Mucosa of descending colon (tissue), 3 donors: Measurements from ENCODE around the gene POLRMT. TPM values are rescaled to one million over a fixed set of nuclear protein-coding genes. Genes with fewer than 3 reads are reported as not detected.
"Not testable (repeated sequence)": the region's sequence is repeated elsewhere in the genome, so short reads cannot be mapped to it uniquely, and the experiment has no call there.

Experiments
- ATAC-seq: fragments of 200-7000 bp; cut with Tn5 transposase; one replicate; pipeline ENCODE4 v1.9.1; 2020; ENCODE audit warnings: mild to moderate bottlenecking, moderate library complexity
- DNase-seq, 3 donors: peaks; one replicate each; pipeline ENCODE4 v3.0.0-alpha.2; 2020
- H3K36me3 ChIP-seq: fragments of 200-600 bp; one replicate; pipeline ENCODE4 v1.8.0; 2021; ENCODE audit warnings: low read depth, mild to moderate bottlenecking
- H3K4me1 ChIP-seq: fragments of 200-600 bp; one replicate; pipeline ENCODE4 v1.8.0; 2021; ENCODE audit warnings: low read depth, mild to moderate bottlenecking
- H3K4me3 ChIP-seq: fragments of 200-600 bp; one replicate; pipeline ENCODE4 v1.8.0; 2021; ENCODE audit warnings: mild to moderate bottlenecking
- H3K9me3 ChIP-seq: fragments of 200-600 bp; one replicate; pipeline ENCODE4 v1.8.0; 2021; ENCODE audit warnings: mild to moderate bottlenecking
- intact Hi-C, 2 donors: fragments of 100-400 bp; cut with DNase I in 1 of 2; cut with micrococcal nuclease in 1 of 2; formaldehyde crosslinking; loops; one replicate each; pipeline versions ENCODE4 v1.11.0 to v1.11.1; 2022; cut with DNase I, micrococcal nuclease
- total RNA-seq, 3 donors: library from RNA; stranded (reverse); fragmentation: NEBNext Ultra II Directional in 2 of 3; extraction: Animal tissue kit (Norgen Biotek cat#: 25700) in 2 of 3; gene quantifications; one replicate each; pipeline versions ENCODE4 v1.2.1 to v1.2.4, GENCODE V29; 2021 to 2023
- TF ChIP-seq, protein P1 (sequence below): fragments of 200-600 bp; IDR thresholded peaks from one replicate; pipeline ENCODE4 v1.8.0; 2022; ENCODE audit warnings: antibody characterized with exemption, mild to moderate bottlenecking
- donor health status: DM: no; HTN: no; CAD: no; lungs with moderate emphysema.
- donor health status: DM: no; HTN: no; CAD: no.
- donor health status: DM: no; HTN: yes; CAD: no.

POLRMT gene
- total RNA-seq, 3 donors from 2014 or later = 48.3 to 61.1 (median 51.1) TPM

DNA sequence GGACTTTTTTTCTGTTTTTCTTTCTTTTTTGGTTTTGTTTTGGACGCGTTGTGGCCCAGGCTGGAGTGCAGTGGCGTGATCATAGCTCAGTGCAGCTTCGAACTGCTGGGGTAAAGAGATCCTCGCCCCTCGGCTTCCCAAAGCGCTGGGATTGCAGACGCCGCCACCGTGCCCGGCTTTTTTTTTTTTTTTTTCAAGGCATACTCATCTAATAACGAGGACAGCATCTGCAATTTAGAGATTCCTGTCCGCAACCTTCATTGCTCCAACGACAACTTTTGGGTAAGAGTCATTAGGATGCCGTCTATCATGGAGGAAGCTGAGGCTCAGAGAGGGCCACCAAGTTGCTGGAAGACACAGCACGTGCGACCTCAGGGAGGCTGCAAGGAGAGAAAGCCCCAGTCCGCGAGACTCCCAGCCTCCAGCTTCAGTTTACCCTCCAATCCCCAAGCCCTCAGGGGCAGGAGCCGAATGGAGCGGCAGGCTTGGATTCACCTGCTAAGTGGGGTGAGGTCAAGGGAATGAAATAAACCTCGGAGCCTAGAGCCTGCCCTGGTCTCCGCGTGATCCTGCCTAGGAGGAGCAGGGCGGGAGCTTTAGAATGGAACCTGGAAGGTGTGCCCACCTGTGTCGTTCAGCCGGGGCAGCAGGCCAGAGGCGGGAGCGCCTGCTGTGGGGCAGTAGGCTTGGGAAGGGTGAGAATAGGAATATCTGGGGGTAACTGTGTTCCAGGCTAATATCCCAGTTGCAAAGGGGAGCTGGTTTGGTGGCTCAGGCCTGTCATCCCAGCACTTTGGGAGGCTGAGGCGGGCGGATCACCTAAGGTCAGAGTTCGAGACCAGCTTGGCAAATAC is 676 bp upstream of the POLRMT start:
- ATAC-seq (no peak), DNase-seq (no peak)
- no peaks in the 10 kb centered on the region for H3K36me3 ChIP-seq
- peak overlapping the region; percentile 63 for H3K4me3 ChIP-seq
- intact Hi-C loops = no loop called here
- TF ChIP-seq, protein P1, sequence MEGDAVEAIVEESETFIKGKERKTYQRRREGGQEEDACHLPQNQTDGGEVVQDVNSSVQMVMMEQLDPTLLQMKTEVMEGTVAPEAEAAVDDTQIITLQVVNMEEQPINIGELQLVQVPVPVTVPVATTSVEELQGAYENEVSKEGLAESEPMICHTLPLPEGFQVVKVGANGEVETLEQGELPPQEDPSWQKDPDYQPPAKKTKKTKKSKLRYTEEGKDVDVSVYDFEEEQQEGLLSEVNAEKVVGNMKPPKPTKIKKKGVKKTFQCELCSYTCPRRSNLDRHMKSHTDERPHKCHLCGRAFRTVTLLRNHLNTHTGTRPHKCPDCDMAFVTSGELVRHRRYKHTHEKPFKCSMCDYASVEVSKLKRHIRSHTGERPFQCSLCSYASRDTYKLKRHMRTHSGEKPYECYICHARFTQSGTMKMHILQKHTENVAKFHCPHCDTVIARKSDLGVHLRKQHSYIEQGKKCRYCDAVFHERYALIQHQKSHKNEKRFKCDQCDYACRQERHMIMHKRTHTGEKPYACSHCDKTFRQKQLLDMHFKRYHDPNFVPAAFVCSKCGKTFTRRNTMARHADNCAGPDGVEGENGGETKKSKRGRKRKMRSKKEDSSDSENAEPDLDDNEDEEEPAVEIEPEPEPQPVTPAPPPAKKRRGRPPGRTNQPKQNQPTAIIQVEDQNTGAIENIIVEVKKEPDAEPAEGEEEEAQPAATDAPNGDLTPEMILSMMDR = no peak
- H3K4me1 ChIP-seq = peaks cover 21% of the 10 kb centered on the region
- H3K9me3 ChIP-seq = no peaks in the 10 kb centered on the region

DNA sequence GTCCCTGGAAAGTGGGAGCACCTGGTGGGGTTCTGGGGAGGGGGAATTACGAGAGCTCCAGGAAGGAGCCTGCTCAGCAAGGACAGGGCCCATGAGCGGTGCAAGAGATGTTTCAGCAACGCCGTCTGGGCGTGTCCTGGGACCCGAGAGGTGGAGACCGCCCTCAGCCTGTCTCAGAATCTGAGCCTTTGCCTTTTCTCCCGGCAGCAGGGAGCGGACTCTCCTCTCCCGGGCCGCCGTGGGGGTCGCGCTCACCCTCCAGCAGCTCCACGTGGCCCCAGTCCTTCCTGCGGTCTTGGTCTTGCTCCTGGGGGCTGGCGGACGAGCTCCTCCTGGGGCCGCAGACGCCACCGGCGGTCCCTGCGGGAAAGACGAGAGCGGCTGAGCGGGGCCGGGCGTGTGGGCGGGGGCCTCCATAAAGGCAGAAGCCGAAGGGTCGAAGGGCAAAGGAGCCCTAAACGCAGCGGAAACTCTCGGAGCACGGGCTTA is 714 bp downstream of the POLRMT start:
- Histone ChIP-seq H3K36me3 (no peaks in the 10 kb centered on the region), H3K4me1 (peaks cover 16% of the 10 kb centered on the region), H3K4me3 (peak overlapping the region; percentile 63), H3K9me3 (no peaks in the 10 kb centered on the region)
- ATAC-seq (peak; percentile 69), DNase-seq (peak; percentile 77 to 79 (median 78))
- intact Hi-C loops = no loop called here
- TF ChIP-seq, protein P1 = no peak

DNA sequence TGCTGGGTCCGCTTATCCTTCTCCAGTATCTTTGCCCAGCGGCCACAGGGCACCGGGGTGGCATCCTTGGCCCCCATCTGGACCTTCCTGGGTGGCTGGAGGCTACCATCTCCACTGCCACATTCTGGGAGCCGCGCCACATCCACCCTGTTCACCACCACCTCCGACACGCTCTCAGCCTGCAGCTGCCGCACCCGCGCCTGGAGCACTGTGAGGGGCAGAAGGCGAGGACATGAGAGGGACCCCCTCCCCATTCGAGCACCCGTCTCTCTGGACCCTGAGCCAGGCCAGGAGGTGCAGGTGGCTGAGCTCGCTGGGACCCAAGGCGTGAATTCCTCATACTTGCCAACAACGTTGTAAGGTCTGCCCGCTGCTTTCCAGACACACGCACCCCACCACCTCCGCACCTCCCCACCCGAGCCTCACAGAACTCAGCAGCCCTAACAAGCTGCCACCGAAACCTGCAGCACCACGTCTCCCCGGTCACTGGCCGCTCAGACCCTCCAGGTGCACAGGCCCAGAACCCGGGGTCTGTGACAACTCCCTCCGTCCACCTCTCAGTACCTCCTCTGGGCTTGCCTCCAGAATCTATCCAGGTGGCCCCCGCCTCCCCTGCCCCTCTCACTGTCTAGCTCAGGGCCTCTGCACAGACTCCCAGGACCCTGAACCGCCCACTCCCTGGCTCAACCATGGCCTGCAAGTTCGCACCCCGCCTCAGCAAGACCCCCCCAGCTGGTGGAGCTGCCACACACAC is 3.2 kb downstream of the POLRMT start:
- DNase-seq = no peak
- peaks cover 16% of the 10 kb centered on the region for H3K4me1 ChIP-seq
- H3K9me3 ChIP-seq = no peaks in the 10 kb centered on the region
- no peaks in the 10 kb centered on the region for H3K36me3 ChIP-seq
- H3K4me3 ChIP-seq = no peak overlapping the region
- intact Hi-C loops = no loop called here
- ATAC-seq = no peak
- TF ChIP-seq, protein P1 = no peak

DNA sequence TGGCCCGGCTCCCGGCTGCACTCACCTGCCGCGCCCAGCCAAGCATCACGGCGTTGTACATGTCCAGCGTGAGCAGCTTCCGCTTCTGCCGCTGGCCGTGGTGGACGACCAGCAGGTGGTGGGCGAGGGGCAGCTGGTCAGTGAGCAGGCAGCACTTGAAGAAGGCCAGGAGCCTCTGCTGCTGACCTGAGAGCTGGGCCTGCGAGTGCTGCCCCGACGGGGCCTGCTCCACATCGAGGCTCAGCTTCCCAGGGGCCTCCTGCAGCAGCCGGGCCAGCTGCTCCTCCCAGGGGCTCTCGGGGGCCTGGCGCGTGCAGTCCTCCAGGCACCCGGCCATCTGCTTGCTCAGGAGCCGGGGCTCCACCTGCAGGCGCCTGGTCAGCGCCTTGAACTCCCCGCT is 3.8 kb downstream of the POLRMT start:
- H3K4me3 ChIP-seq, H3K36me3 ChIP-seq, ATAC-seq, intact Hi-C loops, DNase-seq, H3K9me3 ChIP-seq: not testable (repeated sequence)
- peaks cover 16% of the 10 kb centered on the region for H3K4me1 ChIP-seq

DNA sequence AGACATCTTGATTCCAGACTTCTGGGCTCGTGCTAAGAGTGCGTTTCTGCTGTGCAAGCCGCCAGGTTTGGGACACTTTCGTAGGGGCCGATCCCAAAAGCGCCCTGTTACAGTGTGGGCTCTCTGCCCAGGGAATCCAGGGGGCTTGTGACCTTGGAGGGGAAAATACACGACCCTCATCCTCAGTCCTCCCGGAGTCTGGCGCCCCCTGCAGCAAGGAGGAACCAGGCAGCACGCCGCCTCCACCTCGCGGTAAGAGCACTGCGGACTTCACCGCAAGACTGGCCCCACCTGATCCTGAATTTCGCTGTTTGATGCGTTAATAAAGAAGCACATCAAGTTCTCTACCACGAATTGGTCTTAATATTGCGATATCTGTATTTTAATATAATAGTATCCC is 5.2 kb downstream of the POLRMT start:
- no peak overlapping the region for H3K4me3 ChIP-seq
- no peak for DNase-seq
- no peaks in the 10 kb centered on the region for H3K9me3 ChIP-seq
- TF ChIP-seq, protein P1 = no peak
- H3K4me1 ChIP-seq = peaks cover 10% of the 10 kb centered on the region
- H3K36me3 ChIP-seq = no peaks in the 10 kb centered on the region
- no peak for ATAC-seq
- intact Hi-C loops = no loop called here

DNA sequence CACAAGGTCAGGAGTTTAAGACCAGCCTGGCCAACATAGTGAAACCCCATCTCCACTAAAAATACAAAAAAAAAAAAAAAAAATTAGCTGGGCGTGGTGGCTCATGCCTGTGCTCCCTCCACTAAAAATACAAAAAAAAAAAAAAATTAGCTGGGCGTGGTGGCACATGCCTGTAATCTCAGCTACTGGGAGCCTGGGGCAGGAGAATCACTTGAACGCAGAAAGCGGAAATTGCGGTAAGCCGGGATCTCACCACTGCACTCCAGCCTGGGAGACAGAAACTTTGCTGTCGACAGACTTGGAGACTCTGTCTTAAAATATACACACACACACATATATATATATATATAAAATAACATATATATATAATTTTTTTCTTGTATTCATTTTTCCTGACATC is 6.8 kb downstream of the POLRMT start:
- not testable (repeated sequence) for H3K36me3 ChIP-seq

More for the DNA sequence above, 6.8 kb downstream of the POLRMT start:
- H3K9me3 ChIP-seq, ATAC-seq, H3K4me1 ChIP-seq, H3K4me3 ChIP-seq, intact Hi-C loops, DNase-seq: not testable (repeated sequence)
